Right lobe of liver (tissue), 6 donors: Measurements from ENCODE around the gene WNT4. TPM values are rescaled to one million over a fixed set of nuclear protein-coding genes. Genes with fewer than 3 reads are reported as not detected.

Experiments
- ATAC-seq, 4 donors: fragments of 200-7000 bp; cut with Tn5 transposase; one replicate each; pipeline ENCODE4 v1.9.1; 2020; ENCODE audit warnings: mild to moderate bottlenecking in 4 of 4, moderate library complexity in 4 of 4
- DNase-seq, 3 donors: peaks; one replicate each; pipeline ENCODE4 v3.0.0-alpha.2; 2020
- H3K27ac ChIP-seq, 3 donors: fragments of 200-600 bp; one replicate each; pipeline ENCODE4 v1.8.0; 2022
- H3K27me3 ChIP-seq, 2 donors: fragments of 200-600 bp; one replicate each; pipeline ENCODE4 v1.8.0; 2022
- H3K36me3 ChIP-seq, 4 donors: fragments of 200-600 bp; sonication (generic) in 1 of 4; one replicate each; pipeline versions ENCODE4 v1.5.1 to v1.8.0; 2017 to 2022; ENCODE audit warnings: control low read depth in 1 of 4
- H3K4me1 ChIP-seq, 4 donors: fragments of 200-600 bp; sonication (generic) in 1 of 4; one replicate each; pipeline versions ENCODE4 v1.5.1 to v1.8.0; 2017 to 2022; ENCODE audit warnings: control low read depth in 1 of 4
- H3K4me3 ChIP-seq, 3 donors: fragments of 200-600 bp; one replicate each; pipeline ENCODE4 v1.8.0; 2022
- H3K9me3 ChIP-seq, 4 donors: fragments of 200-600 bp; sonication (generic) in 1 of 4; one replicate each; pipeline versions ENCODE4 v1.5.1 to v1.8.0; 2017 to 2022; ENCODE audit warnings: control low read depth in 1 of 4
- CTCF ChIP-seq, 4 donors: fragments of 200-600 bp in 3 of 4; fragments of 450-650 bp in 1 of 4; IDR thresholded peaks; one replicate each; pipeline versions ENCODE4 v1.5.1 to v1.8.0; 2016 to 2022; ENCODE audit warnings: antibody characterized with exemption in 4 of 4, mild to moderate bottlenecking in 2 of 4
- POLR2A ChIP-seq: fragments of 450-650 bp; IDR thresholded peaks from one replicate; pipeline ENCODE4 v1.6.1; 2017; ENCODE audit warnings: antibody characterized with exemption, mild to moderate bottlenecking
- WGBS: methylation state at CpG from one replicate; pipeline ENCODE4 v1.1.6; 2018; ENCODE audit warnings: low coverage, low lambda C conversion rate; ENCODE audit not compliant: insufficient coverage; ENCODE audit errors: missing lambda C conversion rate; 5-methylcytosine and 5-hydroxymethylcytosine counted together
- intact Hi-C, 2 donors: fragments of 100-400 bp; cut with DNase I; formaldehyde crosslinking; loops; one replicate each; pipeline versions ENCODE4 v1.11.2 to v1.14.1; 2022
- total RNA-seq, 6 experiments: library from RNA; depleted of rRNA in 2 of 6; stranded (reverse); fragments of >200 nt in 2 of 6; fragmentation: NEBNext Ultra II Directional in 3 of 6; extraction: Animal tissue kit (Norgen Biotek cat#: 25700) in 3 of 6; gene quantifications; one replicate each; pipeline versions ENCODE4 v1.1.0 to v1.2.4, GENCODE V29; 2016 to 2023
- donor health status: DM: no; HTN: yes; CAD: no.
- donor health status: DM: no; HTN: no; CAD: no.
- donor health status: DM: no; HTN: no; CAD: no.
- donor health status: DM: no; HTN: yes; CAD: no.
- donor health status: DM: no; HTN: yes; CAD: no.

WNT4 gene
- total RNA-seq, 6 experiments from 2014 or later, result 0.06 to 0.46 (median 0.21) TPM; not detected in 2

GRCh38 chr1:22153660-22154437 is 11.0 kb upstream of the WNT4 start:
- H3K27me3 ChIP-seq, result no peaks in the 10 kb centered on the region
- no peaks in the 10 kb centered on the region for H3K36me3 ChIP-seq
- DNase-seq (no peak), ATAC-seq (peak in 1 of 4 donors; percentile 32)
- no peak overlapping the region for H3K4me3 ChIP-seq
- H3K27ac ChIP-seq, result no peak overlapping the region
- H3K9me3 ChIP-seq, result no peaks in the 10 kb centered on the region
- no peak for TF ChIP-seq POLR2A
- no peak for TF ChIP-seq CTCF (IDR thresholded peaks at IDR 0.05)
- WGBS, result 65% methylated on average over 15 of the region's 25 CpGs
- intact Hi-C loops, result no loop called here
- H3K4me1 ChIP-seq, result no peaks in the 10 kb centered on the region

GRCh38 chr1:22150923-22151322 is 8.0 kb upstream of the WNT4 start:
- H3K36me3 ChIP-seq, result no peaks in the 10 kb centered on the region
- TF ChIP-seq CTCF (IDR thresholded peaks at IDR 0.05), result no peak
- no peak for TF ChIP-seq POLR2A
- H3K9me3 ChIP-seq, result no peaks in the 10 kb centered on the region
- ATAC-seq (no peak), DNase-seq (no peak)
- no peaks in the 10 kb centered on the region for H3K27me3 ChIP-seq
- H3K27ac ChIP-seq, result no peak overlapping the region
- no peak overlapping the region for H3K4me3 ChIP-seq
- H3K4me1 ChIP-seq, result no peaks in the 10 kb centered on the region
- 58% methylated on average over 5 of the region's 6 CpGs for WGBS
- intact Hi-C loops, result no loop called here

GRCh38 chr1:22142315-22143064 is 407 bp downstream of the WNT4 start:
- intact Hi-C loops, result no loop called here
- Histone ChIP-seq H3K4me3 (peak overlapping the region; percentile 23 to 38 (median 29)), H3K9me3 (no peaks in the 10 kb centered on the region), H3K36me3 (no peaks in the 10 kb centered on the region), H3K27me3 (peaks cover 0 to 16% of the 10 kb centered on the region in 2 donors), H3K27ac (no peak overlapping the region), H3K4me1 (peaks cover 0 to 12% (median under 1%) of the 10 kb centered on the region in 4 donors)
- DNase-seq, result no peak
- TF ChIP-seq CTCF (IDR thresholded peaks at IDR 0.05) (no peak), POLR2A (no peak)
- peak; percentile 37 to 55 (median 44) for ATAC-seq
- WGBS, result 0% methylated on average over 6 of the region's 102 CpGs

- peak in 1 of 4 donors; percentile 10 for ATAC-seq
- intact Hi-C loops, result no loop called here
- no peak overlapping the region for H3K27ac ChIP-seq
- whole genome bisulfite sequencing, result under 1% methylated on average over 12 of the region's 28 CpGs
- DNase-seq, result no peak
- no peaks in the 10 kb centered on the region for H3K36me3 ChIP-seq
- H3K4me1 ChIP-seq, result peaks cover 0 to 12% (median under 1%) of the 10 kb centered on the region in 4 donors
- H3K27me3 ChIP-seq, result peaks cover 0 to 16% of the 10 kb centered on the region in 2 donors
- TF ChIP-seq CTCF (IDR thresholded peaks at IDR 0.05) (no peak), POLR2A (no peak)
- H3K4me3 ChIP-seq, result peak overlapping the region in 2 of 3 donors; percentile 23 to 29
- H3K9me3 ChIP-seq, result no peaks in the 10 kb centered on the region
Measured at GRCh38 chr1:22141554-22142314, 1.2 kb downstream of the WNT4 start.
